Mesenchymal stem cell (in vitro differentiated cells and primary cell): Measurements from ENCODE around the gene TRAPPC2.

Experiments
- DNase-seq: peaks from one replicate; pipeline ENCODE4 v3.0.0-alpha.2; 2013
- H2AFZ ChIP-seq: one replicate; pipeline ENCODE4 v1.6.1; 2013; ENCODE audit warnings: low read depth, mild to moderate bottlenecking, control low read depth, inconsistent platforms, low read length, moderate library complexity
- H2AK5ac ChIP-seq: 2 replicates; pipeline ENCODE4 v1.6.1; 2013; ENCODE audit warnings: low read length, moderate library complexity, mild to moderate bottlenecking, inconsistent platforms; ENCODE audit not compliant: severe bottlenecking
- H2BK120ac ChIP-seq: one replicate; pipeline ENCODE4 v1.6.1; 2013; ENCODE audit warnings: low read depth, mild to moderate bottlenecking, inconsistent platforms, low read length, moderate library complexity
- H2BK12ac ChIP-seq, 2 experiments: one replicate each; pipeline ENCODE4 v1.6.1; 2013; ENCODE audit warnings: inconsistent platforms in 2 of 2, low read length in 2 of 2, mild to moderate bottlenecking in 2 of 2, moderate library complexity in 2 of 2, control low read depth in 1 of 2
- H2BK15ac ChIP-seq: one replicate; pipeline ENCODE4 v1.6.1; 2013; ENCODE audit warnings: mild to moderate bottlenecking, low read depth, inconsistent platforms; ENCODE audit not compliant: poor library complexity, severe bottlenecking
- H2BK5ac ChIP-seq: 2 replicates; pipeline ENCODE4 v1.6.1; 2013; ENCODE audit warnings: low read depth, mild to moderate bottlenecking, low read length, control low read depth, inconsistent platforms; ENCODE audit not compliant: poor library complexity, severe bottlenecking
- H3K14ac ChIP-seq, 2 experiments: one replicate each; pipeline ENCODE4 v1.6.1; 2013; ENCODE audit warnings: inconsistent platforms in 2 of 2, low read length in 2 of 2, control low read depth in 1 of 2, mild to moderate bottlenecking in 1 of 2, moderate library complexity in 1 of 2
- H3K18ac ChIP-seq, 2 experiments: one replicate each; pipeline ENCODE4 v1.6.1; 2013; ENCODE audit warnings: inconsistent platforms in 2 of 2, low read length in 2 of 2, control low read depth in 1 of 2, low read depth in 1 of 2, mild to moderate bottlenecking in 1 of 2
- H3K23ac ChIP-seq, 2 experiments: one replicate each; pipeline ENCODE4 v1.6.1; 2013; ENCODE audit warnings: inconsistent platforms in 2 of 2, low read length in 2 of 2, mild to moderate bottlenecking in 2 of 2, moderate library complexity in 2 of 2, control low read depth in 1 of 2
- H3K27ac ChIP-seq: 2 replicates; pipeline ENCODE4 v1.5.1; 2013; ENCODE audit warnings: mild to moderate bottlenecking, moderate library complexity, low read length, control low read depth, inconsistent platforms; ENCODE audit not compliant: poor library complexity, severe bottlenecking
- H3K27me3 ChIP-seq, 2 experiments: 2 replicates each; pipeline versions ENCODE4 v1.6.1 to v1.7.0; 2013; ENCODE audit warnings: low read length in 2 of 2, mild to moderate bottlenecking in 2 of 2, moderate library complexity in 2 of 2, control low read depth in 1 of 2, inconsistent platforms in 1 of 2; ENCODE audit not compliant: control insufficient read depth in 1 of 2, insufficient read depth in 1 of 2
- H3K36me3 ChIP-seq, 2 experiments: 2 replicates each; pipeline versions ENCODE4 v1.6.1 to v1.7.0; 2013; ENCODE audit warnings: low read length in 2 of 2, control low read depth in 1 of 2, inconsistent platforms in 1 of 2, low read depth in 1 of 2, mild to moderate bottlenecking in 1 of 2; ENCODE audit not compliant: insufficient read depth in 2 of 2, control insufficient read depth in 1 of 2
- H3K4ac ChIP-seq, 2 experiments: one replicate each; pipeline ENCODE4 v1.6.1; 2013; ENCODE audit warnings: inconsistent platforms in 2 of 2, low read length in 2 of 2, mild to moderate bottlenecking in 2 of 2, moderate library complexity in 2 of 2, control low read depth in 1 of 2, low read depth in 1 of 2
- H3K4me1 ChIP-seq: 2 replicates; pipeline ENCODE4 v1.6.1; 2013; ENCODE audit warnings: low read depth, low read length, control low read depth; ENCODE audit not compliant: control insufficient read depth, insufficient read depth
- H3K4me2 ChIP-seq: 2 replicates; pipeline ENCODE4 v1.6.1; 2013; ENCODE audit warnings: low read length, mild to moderate bottlenecking, inconsistent platforms; ENCODE audit not compliant: poor library complexity, severe bottlenecking
- H3K4me3 ChIP-seq, 2 experiments: 2 replicates each; pipeline versions ENCODE4 v1.5.1 to v1.7.0; 2013; ENCODE audit warnings: low read length in 2 of 2, mild to moderate bottlenecking in 2 of 2, control low read depth in 1 of 2, low read depth in 1 of 2; ENCODE audit not compliant: insufficient read depth in 1 of 2
- H3K79me1 ChIP-seq: replicated peaks from 2 replicates; pipeline ENCODE4 v1.6.1; 2013; ENCODE audit warnings: mild to moderate bottlenecking, control low read depth, low read length, inconsistent platforms; ENCODE audit not compliant: poor library complexity, severe bottlenecking
- H3K9ac ChIP-seq: 2 replicates; pipeline ENCODE4 v1.7.0; 2013; ENCODE audit warnings: mild to moderate bottlenecking, low read length, moderate library complexity
- H3K9me3 ChIP-seq: 2 replicates; pipeline ENCODE4 v1.7.0; 2013; ENCODE audit warnings: mild to moderate bottlenecking, low read length; ENCODE audit not compliant: control insufficient read depth
- H4K8ac ChIP-seq: one replicate; pipeline ENCODE4 v1.6.1; 2013; ENCODE audit warnings: inconsistent platforms, mild to moderate bottlenecking, low read length, moderate library complexity
- H4K91ac ChIP-seq: one replicate; pipeline ENCODE4 v1.6.1; 2013; ENCODE audit warnings: mild to moderate bottlenecking, low read length, inconsistent platforms
- WGBS: methylation state at CpG from one replicate; pipeline ENCODE4 v1.1.7; 2013; ENCODE audit warnings: mixed read lengths; 5-methylcytosine and 5-hydroxymethylcytosine counted together

Gene TRAPPC2

GRCh38 chrX:13693341-13693961, 41.0 kb downstream of the TRAPPC2 start:
- H2AFZ ChIP-seq = no peak overlapping the region
- H3K4me2 ChIP-seq = no peak overlapping the region
- no peak overlapping the region for H3K4ac ChIP-seq
- H3K18ac ChIP-seq = no peak overlapping the region
- no peaks in the 10 kb centered on the region for H3K79me1 ChIP-seq
- H3K23ac ChIP-seq = no peak overlapping the region
- H3K4me3 ChIP-seq = peak overlapping the region in 1 of 2 experiments; percentile 2
- 80% methylated on average over 6 of the region's 7 CpGs for WGBS
- no peak overlapping the region for H4K8ac ChIP-seq
- H2AK5ac ChIP-seq = no peak overlapping the region
- no peak overlapping the region for H2BK15ac ChIP-seq
- H4K91ac ChIP-seq = no peak overlapping the region
- peaks cover 4% of the 10 kb centered on the region for H3K4me1 ChIP-seq
- no peaks in the 10 kb centered on the region for H3K9me3 ChIP-seq
- peak overlapping the region; percentile 37 for H3K27ac ChIP-seq
- peak; percentile 17 for DNase-seq
- H3K27me3 ChIP-seq = peaks cover 0 to 9% of the 10 kb centered on the region in 2 experiments
- H2BK120ac ChIP-seq = no peak overlapping the region
- peak overlapping the region; percentile 35 for H3K9ac ChIP-seq
- no peak overlapping the region for H2BK5ac ChIP-seq
- no peak overlapping the region for H2BK12ac ChIP-seq
- no peak overlapping the region for H3K14ac ChIP-seq
- peaks cover 0 to 4% of the 10 kb centered on the region in 2 experiments for H3K36me3 ChIP-seq

GRCh38 chrX:13692771-13693231, 41.6 kb downstream of the TRAPPC2 start:
- H3K14ac ChIP-seq = no peak overlapping the region
- H3K23ac ChIP-seq = no peak overlapping the region
- WGBS = 84% methylated on average over 3 of the region's 5 CpGs
- no peak overlapping the region for H2AK5ac ChIP-seq
- no peak overlapping the region for H4K8ac ChIP-seq
- peaks cover 4% of the 10 kb centered on the region for H3K4me1 ChIP-seq
- no peak overlapping the region for H3K9ac ChIP-seq
- H3K9me3 ChIP-seq = no peaks in the 10 kb centered on the region
- H4K91ac ChIP-seq = no peak overlapping the region
- H3K36me3 ChIP-seq = peaks cover 0 to 4% of the 10 kb centered on the region in 2 experiments
- H3K27me3 ChIP-seq = peaks cover 0 to 9% of the 10 kb centered on the region in 2 experiments
- no peak for DNase-seq
- no peak overlapping the region for H2BK5ac ChIP-seq
- H3K4me2 ChIP-seq = peak overlapping the region; percentile 9
- H3K4me3 ChIP-seq = peak overlapping the region in 1 of 2 experiments; percentile 2
- H2BK15ac ChIP-seq = no peak overlapping the region
- H2BK12ac ChIP-seq = no peak overlapping the region
- H3K79me1 ChIP-seq = no peaks in the 10 kb centered on the region
- H2BK120ac ChIP-seq = no peak overlapping the region
- no peak overlapping the region for H3K4ac ChIP-seq
- no peak overlapping the region for H3K18ac ChIP-seq
- H3K27ac ChIP-seq = peak overlapping the region; percentile 17
- H2AFZ ChIP-seq = no peak overlapping the region

- Histone ChIP-seq H2BK5ac (no peak overlapping the region), H3K9ac (no peak overlapping the region), H4K91ac (no peak overlapping the region), H3K23ac (no peak overlapping the region), H3K27ac (peak overlapping the region; percentile 29), H3K27me3 (peaks cover 0 to 9% of the 10 kb centered on the region in 2 experiments), H2AFZ (no peak overlapping the region), H3K14ac (no peak overlapping the region), H2BK12ac (no peak overlapping the region), H4K8ac (no peak overlapping the region), H3K79me1 (no peaks in the 10 kb centered on the region), H3K36me3 (peaks cover 0 to 4% of the 10 kb centered on the region in 2 experiments), H3K4me3 (no peak overlapping the region), H2BK120ac (no peak overlapping the region), H3K18ac (no peak overlapping the region), H2AK5ac (no peak overlapping the region), H2BK15ac (no peak overlapping the region), H3K4me2 (no peak overlapping the region), H3K9me3 (no peaks in the 10 kb centered on the region), H3K4ac (no peak overlapping the region), H3K4me1 (peaks cover 4% of the 10 kb centered on the region)
- DNase-seq = no peak
- WGBS = 50% methylated on average over 2 of the region's 7 CpGs
Measured at GRCh38 chrX:13691841-13692371, 42.5 kb downstream of the TRAPPC2 start.

GRCh38 chrX:13690836-13691235, 43.6 kb downstream of the TRAPPC2 start:
- Histone ChIP-seq H2BK120ac (no peak overlapping the region), H3K18ac (no peak overlapping the region), H3K9me3 (no peaks in the 10 kb centered on the region), H3K79me1 (no peaks in the 10 kb centered on the region), H3K36me3 (peaks cover 0 to 4% of the 10 kb centered on the region in 2 experiments), H2BK5ac (no peak overlapping the region), H3K4ac (no peak overlapping the region), H3K14ac (no peak overlapping the region), H3K4me1 (peaks cover 4% of the 10 kb centered on the region), H3K4me3 (peak overlapping the region in 1 of 2 experiments; percentile 97), H3K27ac (no peak overlapping the region), H4K8ac (no peak overlapping the region), H2AK5ac (no peak overlapping the region), H4K91ac (no peak overlapping the region), H3K4me2 (peak overlapping the region; percentile 50), H2AFZ (no peak overlapping the region), H2BK15ac (no peak overlapping the region), H3K9ac (peak overlapping the region; percentile 100), H3K23ac (no peak overlapping the region), H2BK12ac (no peak overlapping the region), H3K27me3 (peaks cover 0 to 9% of the 10 kb centered on the region in 2 experiments)
- 88% methylated on average over 2 of the region's 3 CpGs for WGBS
- DNase-seq = no peak
